Effector memory CD8-positive, alpha-beta T cell (primary cell): Measurements from ENCODE around the gene CREB5.

Source experiments
- ATAC-seq: fragments of 150-1000 bp; cut with Tn5 transposase; replicated peaks from 2 replicates; pipeline ENCODE4 v1.10.0; 2021; ENCODE audit warnings: mild to moderate bottlenecking, moderate library complexity
- DNase-seq, 3 experiments: peaks; one replicate each; pipeline ENCODE4 v3.0.0; 2021
- H3K27ac Mint-ChIP-seq, 2 donors: one replicate each; pipeline ENCODE4 v1.8.0; 2022; ENCODE audit warnings: mild to moderate bottlenecking in 2 of 2, mixed read lengths in 2 of 2, moderate library complexity in 2 of 2
- H3K27me3 Mint-ChIP-seq, 2 donors: one replicate each; pipeline ENCODE4 v1.8.0; 2022; ENCODE audit warnings: mixed read lengths in 2 of 2
- H3K36me3 Mint-ChIP-seq: one replicate; pipeline ENCODE4 v1.8.0; 2022; ENCODE audit warnings: mild to moderate bottlenecking, moderate library complexity, mixed read lengths; ENCODE audit not compliant: insufficient read depth
- H3K4me1 Mint-ChIP-seq, 2 donors: one replicate each; pipeline ENCODE4 v1.8.0; 2022; ENCODE audit warnings: low read depth in 2 of 2, mixed read lengths in 2 of 2
- H3K4me3 Mint-ChIP-seq, 2 donors: one replicate each; pipeline ENCODE4 v1.8.0; 2022; ENCODE audit warnings: mild to moderate bottlenecking in 2 of 2, mixed read lengths in 2 of 2, moderate library complexity in 2 of 2
- H3K9me3 Mint-ChIP-seq, 2 donors: one replicate each; pipeline ENCODE4 v1.8.0; 2022; ENCODE audit warnings: mixed read lengths in 2 of 2

Gene CREB5

GRCh38 chr7:28479507-28479947 is 67.2 kb downstream of the CREB5 start:
- Mint-ChIP-seq H3K4me3 (no peak overlapping the region), H3K36me3 (peaks cover 2% of the 10 kb centered on the region), H3K9me3 (no peaks in the 10 kb centered on the region), H3K27ac (no peak overlapping the region), H3K4me1 (no peaks in the 10 kb centered on the region), H3K27me3 (peaks cover 27 to 49% of the 10 kb centered on the region in 2 donors)
- ATAC-seq (no peak), DNase-seq (no peak)

GRCh38 chr7:28480595-28480994 is 68.3 kb downstream of the CREB5 start:
- peaks cover 2% of the 10 kb centered on the region for H3K36me3 Mint-ChIP-seq
- ATAC-seq (no peak), DNase-seq (no peak)
- no peak overlapping the region for H3K27ac Mint-ChIP-seq
- H3K4me1 Mint-ChIP-seq: no peaks in the 10 kb centered on the region
- no peaks in the 10 kb centered on the region for H3K9me3 Mint-ChIP-seq
- no peak overlapping the region for H3K4me3 Mint-ChIP-seq
- peaks cover 23 to 41% of the 10 kb centered on the region in 2 donors for H3K27me3 Mint-ChIP-seq

GRCh38 chr7:28481091-28481926 is 69.0 kb downstream of the CREB5 start:
- peaks cover 2% of the 10 kb centered on the region for H3K36me3 Mint-ChIP-seq

GRCh38 chr7:28483112-28483511 is 70.8 kb downstream of the CREB5 start:
- peaks cover 2% of the 10 kb centered on the region for H3K36me3 Mint-ChIP-seq
- ATAC-seq (no peak), DNase-seq (no peak)
- peaks cover 20 to 24% of the 10 kb centered on the region in 2 donors for H3K27me3 Mint-ChIP-seq
- no peak overlapping the region for H3K4me3 Mint-ChIP-seq
- no peaks in the 10 kb centered on the region for H3K4me1 Mint-ChIP-seq
- no peak overlapping the region for H3K27ac Mint-ChIP-seq
- no peaks in the 10 kb centered on the region for H3K9me3 Mint-ChIP-seq

More at GRCh38 chr7:28481091-28481926, 69.0 kb downstream of the CREB5 start:
- Mint-ChIP-seq H3K27ac (no peak overlapping the region), H3K4me3 (no peak overlapping the region), H3K9me3 (no peaks in the 10 kb centered on the region), H3K27me3 (peaks cover 15 to 34% of the 10 kb centered on the region in 2 donors), H3K4me1 (no peaks in the 10 kb centered on the region)
- ATAC-seq (no peak), DNase-seq (no peak)

- Mint-ChIP-seq H3K4me1 (no peaks in the 10 kb centered on the region), H3K4me3 (no peak overlapping the region), H3K27ac (no peak overlapping the region), H3K36me3 (peaks cover 2% of the 10 kb centered on the region), H3K9me3 (no peaks in the 10 kb centered on the region), H3K27me3 (peaks cover 27 to 29% of the 10 kb centered on the region in 2 donors)
- DNase-seq: no peak
- no peak for ATAC-seq
Observed at GRCh38 chr7:28483908-28484605, 71.7 kb downstream of the CREB5 start.

GRCh38 chr7:28484606-28484935 is 72.3 kb downstream of the CREB5 start:
- H3K9me3 Mint-ChIP-seq: no peaks in the 10 kb centered on the region
- no peak overlapping the region for H3K4me3 Mint-ChIP-seq
- no peak overlapping the region for H3K27ac Mint-ChIP-seq
- H3K27me3 Mint-ChIP-seq: peaks cover 25 to 26% of the 10 kb centered on the region in 2 donors
- ATAC-seq (no peak), DNase-seq (no peak)
- peaks cover 2% of the 10 kb centered on the region for H3K36me3 Mint-ChIP-seq
- H3K4me1 Mint-ChIP-seq: no peaks in the 10 kb centered on the region

GRCh38 chr7:28487487-28487886 is 75.2 kb downstream of the CREB5 start:
- Mint-ChIP-seq H3K36me3 (no peaks in the 10 kb centered on the region), H3K27ac (no peak overlapping the region), H3K27me3 (peaks cover 35 to 36% of the 10 kb centered on the region in 2 donors), H3K9me3 (no peaks in the 10 kb centered on the region), H3K4me3 (no peak overlapping the region), H3K4me1 (no peaks in the 10 kb centered on the region)
- no peak for DNase-seq
- no peak for ATAC-seq

- DNase-seq (no peak), ATAC-seq (no peak)
- no peaks in the 10 kb centered on the region for H3K36me3 Mint-ChIP-seq
- no peak overlapping the region for H3K4me3 Mint-ChIP-seq
- H3K27ac Mint-ChIP-seq: no peak overlapping the region
- H3K27me3 Mint-ChIP-seq: peaks cover 31 to 36% of the 10 kb centered on the region in 2 donors
- H3K9me3 Mint-ChIP-seq: no peaks in the 10 kb centered on the region
- H3K4me1 Mint-ChIP-seq: no peaks in the 10 kb centered on the region
Observed at GRCh38 chr7:28488061-28488791, 75.9 kb downstream of the CREB5 start.

- DNase-seq (no peak), ATAC-seq (no peak)
- H3K36me3 Mint-ChIP-seq: no peaks in the 10 kb centered on the region
- no peak overlapping the region for H3K27ac Mint-ChIP-seq
- no peak overlapping the region for H3K4me3 Mint-ChIP-seq
- no peaks in the 10 kb centered on the region for H3K9me3 Mint-ChIP-seq
- peaks cover 31 to 36% of the 10 kb centered on the region in 2 donors for H3K27me3 Mint-ChIP-seq
- no peaks in the 10 kb centered on the region for H3K4me1 Mint-ChIP-seq
Observed at GRCh38 chr7:28490831-28491230, 78.5 kb downstream of the CREB5 start.

GRCh38 chr7:28493477-28493876 is 81.2 kb downstream of the CREB5 start:
- no peaks in the 10 kb centered on the region for H3K9me3 Mint-ChIP-seq
- no peaks in the 10 kb centered on the region for H3K36me3 Mint-ChIP-seq
- H3K27ac Mint-ChIP-seq: no peak overlapping the region
- no peaks in the 10 kb centered on the region for H3K4me1 Mint-ChIP-seq
- DNase-seq (no peak), ATAC-seq (no peak)
- no peak overlapping the region for H3K4me3 Mint-ChIP-seq
- H3K27me3 Mint-ChIP-seq: peaks cover 27 to 33% of the 10 kb centered on the region in 2 donors

GRCh38 chr7:28497009-28497408 is 84.7 kb downstream of the CREB5 start:
- Mint-ChIP-seq H3K27me3 (peaks cover 14 to 15% of the 10 kb centered on the region in 2 donors), H3K36me3 (no peaks in the 10 kb centered on the region), H3K27ac (no peak overlapping the region), H3K4me3 (no peak overlapping the region), H3K4me1 (no peaks in the 10 kb centered on the region), H3K9me3 (no peaks in the 10 kb centered on the region)
- DNase-seq (no peak), ATAC-seq (no peak)

GRCh38 chr7:28498636-28499035 is 86.3 kb downstream of the CREB5 start:
- DNase-seq (no peak), ATAC-seq (no peak)
- Mint-ChIP-seq H3K4me3 (no peak overlapping the region), H3K9me3 (no peaks in the 10 kb centered on the region), H3K27ac (no peak overlapping the region), H3K36me3 (no peaks in the 10 kb centered on the region), H3K4me1 (no peaks in the 10 kb centered on the region), H3K27me3 (peaks cover 14 to 15% of the 10 kb centered on the region in 2 donors)

GRCh38 chr7:28500138-28500537 is 87.8 kb downstream of the CREB5 start:
- Mint-ChIP-seq H3K27ac (no peak overlapping the region), H3K27me3 (peaks cover 15 to 21% of the 10 kb centered on the region in 2 donors), H3K4me3 (no peak overlapping the region), H3K4me1 (no peaks in the 10 kb centered on the region), H3K9me3 (no peaks in the 10 kb centered on the region), H3K36me3 (no peaks in the 10 kb centered on the region)
- ATAC-seq: no peak
- DNase-seq: no peak
